Smooth muscle cell (in vitro differentiated cells): Measurements from ENCODE around the gene SYP. TPM values are rescaled to one million over a fixed set of nuclear protein-coding genes. Genes with fewer than 3 reads are reported as not detected.
"Not testable (repeated sequence)": the region's sequence is repeated elsewhere in the genome, so short reads cannot be mapped to it uniquely, and the experiment has no call there.

ENCODE experiments used
- DNase-seq: peaks from one replicate; lab custom pipeline; 2025; ENCODE audit not compliant: unreplicated experiment; lab: John Stamatoyannopoulos, UW
- H2AFZ ChIP-seq: fragments of 200-600 bp; sonication (generic); 2 replicates; pipeline ENCODE4 v1.6.0; 2016; ENCODE audit warnings: antibody characterized with exemption, low read depth, mild to moderate bottlenecking
- H3F3A ChIP-seq: fragments of 200-600 bp; sonication (generic); 2 replicates; pipeline ENCODE4 v1.6.0; 2017; ENCODE audit warnings: antibody characterized with exemption, low read depth
- H3K27ac ChIP-seq: fragments of 200-600 bp; sonication (generic); 2 replicates; pipeline ENCODE4 v1.5.1; 2016; ENCODE audit warnings: low read depth, mild to moderate bottlenecking
- H3K27me3 ChIP-seq: fragments of 200-600 bp; sonication (generic); 2 replicates; pipeline ENCODE4 v1.6.1; 2016; ENCODE audit warnings: low read depth, mild to moderate bottlenecking
- H3K36me3 ChIP-seq: fragments of 200-600 bp; sonication (generic); 2 replicates; pipeline ENCODE4 v1.5.1; 2016; ENCODE audit warnings: low read depth
- H3K4me1 ChIP-seq: fragments of 200-600 bp; sonication (generic); 2 replicates; pipeline ENCODE4 v1.5.1; 2016; ENCODE audit warnings: low read depth
- H3K4me2 ChIP-seq: fragments of 200-600 bp; sonication (generic); 2 replicates; pipeline ENCODE4 v1.6.0; 2016; ENCODE audit warnings: mild to moderate bottlenecking
- H3K4me3 ChIP-seq: fragments of 200-600 bp; sonication (generic); 2 replicates; pipeline ENCODE4 v1.5.1; 2016; ENCODE audit warnings: mild to moderate bottlenecking
- H3K79me2 ChIP-seq: fragments of 200-600 bp; sonication (generic); 2 replicates; pipeline ENCODE4 v1.6.0; 2016; ENCODE audit warnings: low read depth, mild to moderate bottlenecking
- H3K9ac ChIP-seq: fragments of 200-600 bp; sonication (generic); 2 replicates; pipeline ENCODE4 v1.6.0; 2016; ENCODE audit warnings: low read depth
- H3K9me3 ChIP-seq: fragments of 200-600 bp; sonication (generic); replicated peaks from 2 replicates; pipeline ENCODE4 v1.5.1; 2016; ENCODE audit warnings: low read depth
- H4K20me1 ChIP-seq: fragments of 200-600 bp; sonication (generic); 2 replicates; pipeline ENCODE4 v1.6.0; 2016; ENCODE audit warnings: low read depth
- WGBS: methylation state at CpG from one replicate; pipeline ENCODE4 v1.1.7; 2016; ENCODE audit warnings: low lambda C conversion rate; 5-methylcytosine and 5-hydroxymethylcytosine counted together
- polyA plus RNA-seq: library from polyadenylated mRNA; unstranded; fragments of >200 nt; fragmentation: Nextera tagmentation; extraction: Ambion mirVana; gene quantifications from 2 replicates; pipeline ENCODE4 v1.2.1, GENCODE V29; 2016
- total RNA-seq: library from RNA; depleted of rRNA; stranded (reverse); fragments of >200 nt; gene quantifications from 2 replicates; pipeline ENCODE4 v1.2.3, GENCODE V29; 2014
- TF ChIP-seq, protein P1 (sequence below): fragments of 200-600 bp; sonication (generic); IDR thresholded peaks from 2 replicates; pipeline ENCODE4 v1.5.1; 2017; ENCODE audit warnings: borderline replicate concordance, mild to moderate bottlenecking, antibody characterized with exemption; ENCODE audit not compliant: insufficient read depth, poor library complexity, severe bottlenecking

SYP gene
- total and polyA plus RNA-seq, 2 experiments from 2014 or later, result not detected

DNA sequence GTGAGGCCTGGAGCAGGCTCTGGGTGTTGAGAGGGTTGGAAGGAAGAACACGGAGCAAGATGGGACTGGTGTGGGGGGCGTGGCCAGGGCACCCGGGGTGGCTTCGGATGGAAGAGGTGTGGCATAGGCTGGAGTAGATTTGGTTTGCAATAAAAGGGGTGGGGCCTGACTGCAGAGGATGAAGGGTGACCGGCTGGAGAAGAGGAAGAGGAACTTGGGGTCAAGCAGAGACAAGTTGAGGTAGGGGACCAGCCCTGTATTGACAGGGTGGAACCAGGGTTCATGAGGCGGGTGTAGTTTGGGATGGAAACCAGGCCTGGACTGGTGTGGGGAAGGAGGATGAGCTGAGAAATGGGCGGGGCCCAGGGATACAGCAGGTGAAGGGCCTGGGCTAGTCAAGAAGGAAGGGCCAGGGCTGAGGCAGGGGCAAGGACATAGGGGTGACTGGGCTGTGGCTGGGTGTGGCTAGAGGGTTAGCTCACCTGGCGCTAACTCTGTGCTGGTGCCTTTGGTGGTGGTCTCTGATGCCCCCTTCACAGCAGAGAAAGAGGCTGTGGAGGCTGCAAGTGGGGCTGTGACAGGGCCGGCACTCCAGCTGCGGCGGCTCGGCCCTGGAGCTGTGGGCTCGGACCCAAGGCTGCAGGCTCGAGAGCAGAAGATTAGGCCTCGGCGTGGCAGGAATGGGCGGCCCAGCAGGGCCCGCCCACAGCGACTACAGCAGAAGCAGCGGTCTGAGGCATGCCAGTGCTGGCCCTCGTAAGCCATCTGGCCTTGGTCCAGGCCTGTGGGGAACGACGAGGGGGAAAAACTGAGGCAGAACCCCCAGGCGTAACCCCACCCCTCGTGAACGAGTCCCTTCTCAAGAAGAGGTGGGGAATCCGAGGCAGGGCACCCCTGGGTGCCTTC lies 23.3 kb downstream of the SYP start:
- Histone ChIP-seq H3K9ac (no peak overlapping the region), H2AFZ (no peak overlapping the region), H3K36me3 (no peaks in the 10 kb centered on the region), H3K4me2 (no peak overlapping the region), H3F3A (no peaks in the 10 kb centered on the region), H3K27me3 (no peaks in the 10 kb centered on the region), H3K4me3 (no peak overlapping the region), H3K27ac (no peak overlapping the region), H3K9me3 (no peaks in the 10 kb centered on the region), H3K4me1 (no peaks in the 10 kb centered on the region), H3K79me2 (peaks cover 13% of the 10 kb centered on the region), H4K20me1 (peaks cover 10% of the 10 kb centered on the region)
- TF ChIP-seq, protein P1, sequence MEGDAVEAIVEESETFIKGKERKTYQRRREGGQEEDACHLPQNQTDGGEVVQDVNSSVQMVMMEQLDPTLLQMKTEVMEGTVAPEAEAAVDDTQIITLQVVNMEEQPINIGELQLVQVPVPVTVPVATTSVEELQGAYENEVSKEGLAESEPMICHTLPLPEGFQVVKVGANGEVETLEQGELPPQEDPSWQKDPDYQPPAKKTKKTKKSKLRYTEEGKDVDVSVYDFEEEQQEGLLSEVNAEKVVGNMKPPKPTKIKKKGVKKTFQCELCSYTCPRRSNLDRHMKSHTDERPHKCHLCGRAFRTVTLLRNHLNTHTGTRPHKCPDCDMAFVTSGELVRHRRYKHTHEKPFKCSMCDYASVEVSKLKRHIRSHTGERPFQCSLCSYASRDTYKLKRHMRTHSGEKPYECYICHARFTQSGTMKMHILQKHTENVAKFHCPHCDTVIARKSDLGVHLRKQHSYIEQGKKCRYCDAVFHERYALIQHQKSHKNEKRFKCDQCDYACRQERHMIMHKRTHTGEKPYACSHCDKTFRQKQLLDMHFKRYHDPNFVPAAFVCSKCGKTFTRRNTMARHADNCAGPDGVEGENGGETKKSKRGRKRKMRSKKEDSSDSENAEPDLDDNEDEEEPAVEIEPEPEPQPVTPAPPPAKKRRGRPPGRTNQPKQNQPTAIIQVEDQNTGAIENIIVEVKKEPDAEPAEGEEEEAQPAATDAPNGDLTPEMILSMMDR, result no peak
- DNase-seq, result no peak
- WGBS, result 88% methylated on average over 27 of the region's 27 CpGs

DNA sequence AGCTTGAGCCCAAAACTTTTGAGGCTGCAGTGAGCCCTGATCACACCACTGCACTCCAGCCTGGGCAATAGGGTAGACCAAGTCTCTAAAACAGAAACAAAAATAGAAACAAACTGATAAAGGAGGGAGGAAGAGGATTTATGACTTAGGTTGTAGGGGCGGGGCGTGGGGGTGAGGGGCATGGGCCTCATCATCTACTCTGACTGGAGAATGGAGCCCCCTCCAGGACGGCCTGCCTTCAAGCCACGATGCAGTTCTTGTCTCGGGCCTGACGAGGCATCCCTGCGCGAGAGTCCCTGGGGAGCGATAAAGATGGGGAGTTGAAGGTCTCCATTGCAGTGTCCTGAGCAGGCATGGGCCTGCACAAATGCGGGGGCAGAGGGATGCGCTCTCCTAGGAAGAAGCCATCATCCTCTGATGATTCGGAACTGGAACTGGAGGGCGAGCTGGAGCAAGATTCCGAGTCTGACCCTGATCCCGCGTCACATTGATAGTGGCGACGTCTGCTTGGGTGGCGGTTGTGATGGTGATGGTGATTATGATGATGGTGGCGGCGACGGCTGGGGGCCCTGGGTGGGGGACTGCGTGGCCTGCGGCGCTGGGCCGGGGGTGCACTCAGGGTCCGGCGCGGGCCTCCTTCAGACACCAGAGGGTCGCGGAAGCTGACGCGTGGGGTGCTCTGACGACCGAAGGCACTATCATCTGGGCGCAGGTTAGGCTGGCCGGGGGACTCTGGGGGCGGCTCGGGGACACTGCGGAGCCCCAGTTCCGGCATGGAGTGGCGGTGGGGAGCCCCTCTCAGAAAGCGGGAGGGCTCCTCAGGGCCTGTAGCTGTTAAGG lies 24.3 kb downstream of the SYP start:
- Histone ChIP-seq H3K27me3 (no peaks in the 10 kb centered on the region), H3F3A (no peaks in the 10 kb centered on the region), H3K4me3 (no peak overlapping the region), H3K4me1 (no peaks in the 10 kb centered on the region), H2AFZ (no peak overlapping the region), H3K79me2 (peaks cover 13% of the 10 kb centered on the region), H3K27ac (no peak overlapping the region), H4K20me1 (peaks cover 10% of the 10 kb centered on the region), H3K4me2 (no peak overlapping the region), H3K9me3 (no peaks in the 10 kb centered on the region), H3K36me3 (no peaks in the 10 kb centered on the region), H3K9ac (no peak overlapping the region)
- 90% methylated on average over 28 of the region's 43 CpGs for WGBS
- DNase-seq, result no peak
- TF ChIP-seq, protein P1, result no peak

DNA sequence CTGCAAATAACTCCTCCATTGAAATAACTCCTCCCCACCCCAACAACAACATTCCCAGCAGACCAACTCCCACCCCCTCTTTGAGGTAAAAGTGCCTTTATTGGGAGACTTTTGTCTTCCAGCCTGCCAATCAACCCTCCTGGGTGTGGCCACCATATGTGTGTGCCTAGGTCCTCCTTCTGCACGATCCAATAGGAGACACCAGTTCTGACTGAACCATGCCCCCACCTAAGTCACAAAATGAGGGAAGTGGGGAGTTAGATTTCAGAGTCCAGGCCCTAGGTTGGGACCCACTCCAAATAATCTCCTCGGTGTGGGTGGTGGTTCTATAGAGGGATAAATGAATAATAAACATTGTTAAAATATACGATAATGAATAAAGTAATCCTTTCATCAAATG lies 25.3 kb downstream of the SYP start:
- H3K4me3 ChIP-seq, result no peak overlapping the region
- TF ChIP-seq, protein P1, result no peak
- H2AFZ ChIP-seq, result no peak overlapping the region
- H3K4me1 ChIP-seq, result no peaks in the 10 kb centered on the region
- H3K9me3 ChIP-seq, result no peaks in the 10 kb centered on the region
- no peaks in the 10 kb centered on the region for H3F3A ChIP-seq
- peaks cover 10% of the 10 kb centered on the region for H4K20me1 ChIP-seq
- H3K27me3 ChIP-seq, result no peaks in the 10 kb centered on the region
- no peak overlapping the region for H3K4me2 ChIP-seq
- DNase-seq, result no peak
- no peaks in the 10 kb centered on the region for H3K36me3 ChIP-seq
- no peak overlapping the region for H3K27ac ChIP-seq
- WGBS, result 83% methylated on average over 3 of the region's 3 CpGs
- H3K9ac ChIP-seq, result no peak overlapping the region
- peaks cover 13% of the 10 kb centered on the region for H3K79me2 ChIP-seq

- H3K4me3 ChIP-seq, H3K9me3 ChIP-seq, H3K4me1 ChIP-seq, DNase-seq, H2AFZ ChIP-seq, H3K9ac ChIP-seq, H3K27me3 ChIP-seq, H3F3A ChIP-seq, H3K27ac ChIP-seq, H3K36me3 ChIP-seq: not testable (repeated sequence)
- H3K4me2 ChIP-seq, result peak overlapping the region; percentile 86
- peaks cover 10% of the 10 kb centered on the region for H4K20me1 ChIP-seq
- H3K79me2 ChIP-seq, result peaks cover 13% of the 10 kb centered on the region
- 89% methylated on average over 8 of the region's 8 CpGs for WGBS
Observed at GRCh38 chrX:49173544-49173943, 26.4 kb downstream of the SYP start.
